SU-DHL-6 (cell line): Measurements from ENCODE around the gene TLR2.

Experiments
- EZH2phosphoT487 ChIP-seq: fragments of 200-600 bp; sonication (generic), shearing (Covaris generic); conservative IDR thresholded peaks from 2 replicates; pipeline ENCODE4 v1.6.1; 2018; ENCODE audit warnings: mild to moderate bottlenecking, antibody characterized with exemption, low read length, moderate library complexity, mixed read lengths
- TF ChIP-seq, protein P1 (sequence below): fragments of 200-600 bp; sonication (generic); IDR thresholded peaks from one replicate; pipeline ENCODE4 v1.5.1; 2017; ENCODE audit warnings: antibody characterized with exemption, mild to moderate bottlenecking, low read length, moderate library complexity; ENCODE audit not compliant: insufficient read depth, poor library complexity, severe bottlenecking

DNA sequence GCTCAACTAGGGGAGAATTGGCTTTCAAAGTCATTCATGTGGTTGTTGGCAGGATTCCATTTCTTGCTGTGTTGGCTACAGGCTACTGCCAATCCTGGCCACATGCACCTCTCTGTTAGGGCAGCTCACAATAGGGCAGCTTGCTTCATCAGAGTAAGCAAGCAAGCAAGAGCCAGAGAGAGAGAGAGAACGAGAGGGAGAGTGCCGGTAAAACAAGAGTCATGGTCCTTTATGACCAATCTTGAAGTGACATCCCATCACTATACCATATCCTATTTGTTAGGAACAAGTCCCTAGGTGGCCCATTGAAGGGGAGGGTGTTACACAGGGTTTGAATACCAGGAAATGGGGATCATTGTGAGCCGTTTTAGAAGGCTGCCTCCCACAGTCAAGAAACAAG lies 33.0 kb upstream of the TLR2 start:
- TF ChIP-seq, protein P1, sequence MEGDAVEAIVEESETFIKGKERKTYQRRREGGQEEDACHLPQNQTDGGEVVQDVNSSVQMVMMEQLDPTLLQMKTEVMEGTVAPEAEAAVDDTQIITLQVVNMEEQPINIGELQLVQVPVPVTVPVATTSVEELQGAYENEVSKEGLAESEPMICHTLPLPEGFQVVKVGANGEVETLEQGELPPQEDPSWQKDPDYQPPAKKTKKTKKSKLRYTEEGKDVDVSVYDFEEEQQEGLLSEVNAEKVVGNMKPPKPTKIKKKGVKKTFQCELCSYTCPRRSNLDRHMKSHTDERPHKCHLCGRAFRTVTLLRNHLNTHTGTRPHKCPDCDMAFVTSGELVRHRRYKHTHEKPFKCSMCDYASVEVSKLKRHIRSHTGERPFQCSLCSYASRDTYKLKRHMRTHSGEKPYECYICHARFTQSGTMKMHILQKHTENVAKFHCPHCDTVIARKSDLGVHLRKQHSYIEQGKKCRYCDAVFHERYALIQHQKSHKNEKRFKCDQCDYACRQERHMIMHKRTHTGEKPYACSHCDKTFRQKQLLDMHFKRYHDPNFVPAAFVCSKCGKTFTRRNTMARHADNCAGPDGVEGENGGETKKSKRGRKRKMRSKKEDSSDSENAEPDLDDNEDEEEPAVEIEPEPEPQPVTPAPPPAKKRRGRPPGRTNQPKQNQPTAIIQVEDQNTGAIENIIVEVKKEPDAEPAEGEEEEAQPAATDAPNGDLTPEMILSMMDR: no peak
- no peak for TF ChIP-seq EZH2phosphoT487
